GM12878 (cell line): Measurements from ENCODE around the gene LY9. TPM values are rescaled to one million over a fixed set of nuclear protein-coding genes. Genes with fewer than 3 reads are reported as not detected.

Source experiments
- ATAC-seq: fragments of 200-7000 bp; cut with Tn5 transposase; 3 replicates; pipeline ENCODE4 v1.9.1; 2020; ENCODE audit warnings: mild to moderate bottlenecking, moderate library complexity
- BruUV-seq: library from RNA; stranded (reverse); fragments of 400-500 nt; replicated peaks from 2 replicates; lab custom pipeline; 2021; lab: Mats Ljungman, UMichigan
- CTCF ChIA-PET: fragments of 300-600 bp; sonication (Branson Sonifier 250); formaldehyde crosslinking; extraction: SDS; loops from one replicate; lab custom pipeline; 2021; ENCODE audit warnings: inconsistent platforms; lab: Yijun Ruan, JAX
- POLR2A ChIA-PET: fragments of 350-600 bp; formaldehyde crosslinking; extraction: SDS; loops from one replicate; lab custom pipeline; 2021; ENCODE audit warnings: inconsistent platforms; lab: Charles Lee
- RAD21 ChIA-PET: fragments of 300-600 bp; sonication (Branson Sonifier 250); formaldehyde crosslinking; loops from one replicate; lab custom pipeline; 2023; ENCODE audit warnings: antibody characterized with exemption; ENCODE audit not compliant: unreplicated experiment; lab: Charles Lee
- SMC1A ChIA-PET: fragments of 300-600 bp; sonication (Branson Sonifier 250); formaldehyde crosslinking; loops from one replicate; lab custom pipeline; 2023; ENCODE audit not compliant: unreplicated experiment, uncharacterized antibody; lab: Charles Lee
- DNase-seq: peaks from one replicate; pipeline ENCODE4 v3.0.0-alpha.2; 2011; ENCODE audit warnings: low read depth, low spot score
- FAIRE-seq: peaks from 3 replicates; lab custom pipeline; 2011; peaks lifted over from hg19 to GRCh38; lab: Jason Lieb, UNC
- H2AFZ ChIP-seq: 2 replicates; pipeline ENCODE4 v1.6.0; 2011; ENCODE audit warnings: low read depth, low read length, control low read depth; ENCODE audit not compliant: control insufficient read depth
- H3K27ac ChIP-seq: 2 replicates; pipeline ENCODE4 v1.5.1; 2011; ENCODE audit warnings: control low read depth; ENCODE audit not compliant: control insufficient read depth, insufficient read depth
- H3K27me3 ChIP-seq, 2 experiments: replicated peaks in 1 of 2; 2 replicates each; pipeline versions ENCODE4 v1.6.0 to v1.6.1; 2011; ENCODE audit warnings: low read length in 1 of 2; ENCODE audit not compliant: control insufficient read depth in 2 of 2, insufficient read depth in 2 of 2
- H3K36me3 ChIP-seq, 2 experiments: 2 replicates each; pipeline ENCODE4 v1.5.1; 2011; ENCODE audit warnings: low read length in 1 of 2; ENCODE audit not compliant: control insufficient read depth in 2 of 2, insufficient read depth in 2 of 2
- H3K4me1 ChIP-seq: 2 replicates; pipeline ENCODE4 v1.6.1; 2011; ENCODE audit warnings: mild to moderate bottlenecking, low read length, moderate library complexity, mixed read lengths; ENCODE audit not compliant: control insufficient read depth, insufficient read depth
- H3K4me2 ChIP-seq: 2 replicates; pipeline ENCODE4 v1.6.0; 2011; ENCODE audit warnings: control low read depth; ENCODE audit not compliant: control insufficient read depth, insufficient read depth
- H3K4me3 ChIP-seq: fragments of 200-600 bp; sonication (generic); 2 replicates; pipeline ENCODE4 v1.5.1; 2016
- H3K79me2 ChIP-seq: 2 replicates; pipeline ENCODE4 v1.6.0; 2011; ENCODE audit warnings: low read length; ENCODE audit not compliant: control insufficient read depth, insufficient read depth
- H3K9ac ChIP-seq: 2 replicates; pipeline ENCODE4 v1.8.0; 2011; ENCODE audit warnings: low read length, control low read depth, mixed read lengths; ENCODE audit not compliant: control insufficient read depth, insufficient read depth
- H3K9me3 ChIP-seq: replicated peaks from 3 replicates; pipeline ENCODE4 v1.5.1; 2011; ENCODE audit warnings: mild to moderate bottlenecking, low read length; ENCODE audit not compliant: control insufficient read depth, insufficient read depth
- H4K20me1 ChIP-seq: 2 replicates; pipeline ENCODE4 v1.6.0; 2011; ENCODE audit not compliant: control insufficient read depth, insufficient read depth
- CEBPZ ChIP-seq: fragments of 150-350 bp; IDR thresholded peaks from 2 replicates; pipeline ENCODE4 v1.6.1; 2016; ENCODE audit warnings: low read depth, low read length
- ZNF207 ChIP-seq: fragments of 450-650 bp; IDR thresholded peaks from 2 replicates; pipeline ENCODE4 v1.6.1; 2014; ENCODE audit warnings: antibody characterized with exemption, mild to moderate bottlenecking, borderline replicate concordance
- WGBS: methylation state at CpG from one replicate; pipeline ENCODE4 v1.1.6; 2016; ENCODE audit warnings: low lambda C conversion rate; ENCODE audit not compliant: insufficient replicate concordance, insufficient coverage; ENCODE audit errors: missing lambda C conversion rate; 5-methylcytosine and 5-hydroxymethylcytosine counted together
- in situ Hi-C: fragments of 300-500 bp; cut with MboI; formaldehyde crosslinking; loops from 9 replicates; pipeline ENCODE4 v1.14.3; 2018; ENCODE audit warnings: mixed read lengths
- intact Hi-C: fragments of 100-400 bp; cut with micrococcal nuclease; formaldehyde crosslinking; loops from one replicate; pipeline ENCODE4 v1.14.2; 2022; ENCODE audit not compliant: unreplicated experiment
- polyA plus RNA-seq, 11 experiments: library from polyadenylated mRNA; depleted of rRNA in 4 of 11; unstranded in 6 of 11; stranded (reverse) in 5 of 11; fragments of >200 nt; fragmentation: Nextera tagmentation in 4 of 11; fragmentation: Illumina TruSeq in 1 of 11; extraction: Ambion mirVana in 4 of 11; extraction: Trizol in 1 of 11; gene quantifications; 1 replicate in 1 of 11; 2 replicates in 10 of 11; pipeline versions ENCODE4 v1.2.1 to v1.2.3, GENCODE V29; 2011 to 2016; ENCODE audit warnings: inconsistent platforms in 2 of 11, missing spikeins in 2 of 11, low read depth in 1 of 11
- total RNA-seq, 4 experiments: library from RNA; depleted of rRNA in 3 of 4; stranded (reverse); fragments of >200 nt in 3 of 4; fragmentation: Illumina TruSeq in 1 of 4; extraction: Trizol in 1 of 4; gene quantifications; 2 replicates each; pipeline versions ENCODE4 v1.2.1 to v1.2.3, GENCODE V29; 2013 to 2021

The LY9 gene
- total and polyA plus RNA-seq, 10 of the 15 experiments (the other 5 are each of a cell fraction or from before 2014, with no cell fraction given), result 2.7 to 12.5 (median 9.0) TPM

GRCh38 chr1:160863061-160863773, 67.2 kb downstream of the LY9 start:
- H3K4me1 ChIP-seq, result peaks cover 15% of the 10 kb centered on the region
- no peak overlapping the region for H3K4me2 ChIP-seq
- DNase-seq, result no peak
- no peak overlapping the region for H3K9ac ChIP-seq
- H3K27ac ChIP-seq, result no peak overlapping the region
- ATAC-seq, result no peak
- TF ChIP-seq ZNF207, result 0 out of 2 replicates have a peak, but pooled peaks have one; percentile 14
- no peak for TF ChIP-seq CEBPZ
- BruUV-seq, result no TSS peak
- no peaks in the 10 kb centered on the region for H3K27me3 ChIP-seq
- in situ Hi-C loops (no loop called here), intact Hi-C loops (no loop called here)
- H4K20me1 ChIP-seq, result no peaks in the 10 kb centered on the region
- no peaks in the 10 kb centered on the region for H3K9me3 ChIP-seq
- no peaks in the 10 kb centered on the region for H3K36me3 ChIP-seq
- ChIA-PET SMC1A (interaction anchor here (0.9 to 13.7 kb wide), 17 partner anchors 10 to 152 kb away, joined by 3 to 229 read pairs (median 8); partner anchors contain the start of genes ITLN1 and ITLN2), RAD21 (interaction anchor here (0.7 to 4.6 kb wide), 25 partner anchors 11 to 198 kb away, joined by 3 to 50 read pairs (median 8); partner anchors contain the start of genes F11R, ITLN2 and LY9), CTCF (interaction anchor here (0.7 to 7.0 kb wide), 23 partner anchors 10 to 188 kb away, joined by 3 to 99 read pairs (median 4); no protein-coding TSS in a partner anchor), POLR2A (interaction anchor here (0.8 to 3.8 kb wide), 14 partner anchors 10 to 149 kb away, joined by 3 to 25 read pairs (median 4); no protein-coding TSS in a partner anchor)
- H2AFZ ChIP-seq, result no peak overlapping the region
- WGBS, result 86% methylated on average over 10 of the region's 11 CpGs
- H3K79me2 ChIP-seq, result no peaks in the 10 kb centered on the region
- H3K4me3 ChIP-seq, result no peak overlapping the region
- no peak for FAIRE-seq
